ENCODE data around the gene EMX1.
"Not testable (repeated sequence)": the region's sequence is repeated elsewhere in the genome, so short reads cannot be mapped to it uniquely, and the experiment has no call there.

EMX1 gene

DNA sequence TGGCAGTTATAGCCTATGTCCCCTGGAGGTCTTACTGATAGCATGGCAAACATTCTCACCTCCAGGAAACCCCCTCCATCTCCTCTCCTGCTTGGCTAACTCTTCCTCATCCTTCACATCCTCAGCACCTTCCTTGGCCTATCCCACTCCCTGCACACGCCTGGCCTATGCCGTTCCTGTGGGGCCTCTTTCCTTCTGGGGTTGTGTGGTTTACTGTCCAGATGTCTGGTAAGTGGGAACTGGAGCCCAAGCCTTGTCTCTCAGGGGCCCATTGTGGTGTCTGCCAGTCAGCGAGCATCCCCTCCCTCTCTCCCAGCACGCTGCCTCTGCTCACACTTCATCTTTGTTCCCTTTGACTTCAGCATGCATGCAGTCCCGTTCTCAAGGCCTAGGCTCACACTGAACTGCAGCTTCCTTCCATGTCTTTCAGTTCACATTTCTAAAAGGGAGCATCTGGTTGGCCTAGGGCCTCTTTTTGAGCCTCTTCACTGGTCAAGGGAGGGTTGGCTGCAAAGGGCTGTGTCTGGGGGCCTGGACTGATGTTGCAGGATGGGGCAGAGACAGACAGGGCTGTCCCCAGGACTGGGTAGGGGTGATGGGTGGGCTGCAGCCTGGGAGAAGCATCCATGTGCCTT, 17.0 kb upstream of the EMX1 start:
- no peak for DNase-seq (ENCODE audit: low read depth in 2 of 2)

DNA sequence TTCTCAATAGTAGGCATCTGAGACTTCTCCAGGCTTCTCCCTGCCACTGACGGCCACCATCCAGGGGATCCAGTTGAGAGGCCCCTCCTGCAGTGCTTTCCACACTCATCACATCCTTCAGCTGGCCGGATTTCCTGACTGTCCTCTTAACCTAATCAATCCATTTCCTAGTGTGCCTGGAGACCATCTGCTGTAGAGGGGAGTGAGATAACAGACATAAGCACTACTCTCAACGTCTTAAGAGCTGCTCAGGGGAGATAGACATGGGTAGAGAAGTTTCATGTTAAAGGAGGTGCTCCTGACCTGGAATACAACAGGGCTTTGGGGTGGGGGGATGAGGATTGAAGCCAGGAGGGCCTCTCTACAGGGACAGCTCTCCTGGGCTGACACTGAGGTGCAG, 15.9 kb upstream of the EMX1 start:
- no peak for DNase-seq (ENCODE audit: low read depth in 2 of 2)

DNA sequence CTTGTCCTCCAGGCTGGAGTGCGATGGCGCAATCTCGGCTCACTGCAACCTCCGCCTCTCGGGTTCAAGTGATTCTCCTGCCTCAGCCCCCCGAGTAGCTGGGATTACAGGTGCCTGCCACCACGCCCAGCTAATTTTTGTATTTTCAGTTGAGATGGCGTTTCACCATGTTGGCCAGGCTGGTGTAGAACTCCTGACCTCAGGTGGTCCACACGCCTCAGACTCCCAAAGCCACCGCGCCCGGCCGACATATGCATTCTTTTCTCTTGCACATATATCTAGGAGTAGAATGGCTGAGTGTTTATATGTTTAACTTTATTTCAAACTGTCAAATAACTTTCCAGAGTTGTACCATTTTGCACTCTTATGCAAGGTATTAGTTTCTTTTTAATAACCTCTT, 9.9 kb upstream of the EMX1 start:
- not testable (repeated sequence) for DNase-seq (ENCODE audit: low read depth in 2 of 2)

DNA sequence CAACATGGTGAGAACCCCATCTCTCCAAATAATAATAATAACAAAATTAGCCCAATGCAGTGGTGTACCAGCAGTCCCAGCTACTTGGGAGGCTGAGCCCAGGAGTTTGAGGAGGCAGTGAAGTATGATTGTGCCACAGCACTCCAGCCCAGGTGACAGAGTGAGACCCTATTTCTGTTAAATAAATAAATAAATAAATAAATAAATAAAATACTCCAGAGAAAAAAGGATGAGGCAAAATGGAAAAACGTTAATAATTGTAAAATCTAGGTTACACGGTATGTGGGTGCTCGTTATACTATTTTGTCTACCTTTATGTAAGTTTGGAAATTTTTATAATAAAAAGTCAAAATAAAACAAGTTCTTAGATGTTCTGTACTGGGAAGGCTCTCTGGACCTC, 8.6 kb upstream of the EMX1 start:
- no peak for DNase-seq (ENCODE audit: low read depth in 2 of 2)

DNA sequence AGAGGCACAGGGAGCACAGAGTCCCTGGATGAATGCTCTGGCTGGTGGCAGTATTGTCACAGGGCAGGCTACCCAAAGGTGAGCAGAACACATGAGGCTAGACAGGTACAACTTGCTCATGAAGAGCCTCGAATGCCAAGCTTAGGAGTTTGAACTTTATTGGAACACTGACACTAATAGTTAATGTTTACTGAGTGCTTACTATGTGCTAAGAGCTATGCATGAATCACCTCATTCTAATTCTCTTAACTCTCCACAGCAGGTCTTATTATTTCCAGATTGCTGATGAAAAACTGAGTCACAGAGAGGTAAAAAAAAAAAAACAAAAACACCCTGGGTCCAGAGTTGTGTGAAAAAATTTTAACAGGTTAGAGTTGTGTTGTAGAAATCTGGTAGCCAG, 6.1 kb upstream of the EMX1 start:
- DNase-seq (ENCODE audit: low read depth in 2 of 2): no peak

DNA sequence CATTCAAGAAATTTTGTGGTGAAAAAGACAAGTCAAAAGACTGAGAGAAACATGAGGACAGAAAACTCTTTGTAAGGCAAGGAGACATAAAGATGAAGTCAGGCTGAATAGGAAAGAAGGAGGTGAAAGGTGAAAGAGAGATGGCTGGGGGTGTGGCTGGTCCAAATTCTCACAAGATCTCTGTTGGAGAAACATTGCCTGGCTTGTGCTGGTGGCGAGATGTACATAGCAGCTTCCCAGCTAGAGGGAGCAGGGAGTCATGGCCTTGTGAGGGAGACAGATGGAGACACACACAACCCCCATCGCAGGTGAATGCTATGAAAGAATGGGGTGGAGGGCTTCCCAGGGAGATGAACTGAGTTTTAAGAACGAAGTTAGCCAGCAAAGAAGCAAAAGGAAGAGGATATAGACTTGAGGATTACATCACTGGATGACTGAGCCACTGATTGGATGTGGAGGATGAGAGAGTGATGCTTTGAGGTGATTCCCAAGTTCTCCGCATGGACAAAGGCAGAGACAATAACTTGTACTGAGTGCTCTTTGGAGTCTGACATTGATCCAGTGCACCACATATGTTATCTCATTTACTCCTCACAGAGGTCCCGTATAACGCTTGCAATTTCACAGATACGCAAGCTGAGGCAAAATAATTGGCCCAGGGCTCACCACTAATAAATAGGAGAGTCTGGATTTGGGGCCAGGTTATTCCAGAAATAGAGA, 3.7 kb upstream of the EMX1 start:
- DNase-seq (ENCODE audit: low read depth in 2 of 2): no peak

DNA sequence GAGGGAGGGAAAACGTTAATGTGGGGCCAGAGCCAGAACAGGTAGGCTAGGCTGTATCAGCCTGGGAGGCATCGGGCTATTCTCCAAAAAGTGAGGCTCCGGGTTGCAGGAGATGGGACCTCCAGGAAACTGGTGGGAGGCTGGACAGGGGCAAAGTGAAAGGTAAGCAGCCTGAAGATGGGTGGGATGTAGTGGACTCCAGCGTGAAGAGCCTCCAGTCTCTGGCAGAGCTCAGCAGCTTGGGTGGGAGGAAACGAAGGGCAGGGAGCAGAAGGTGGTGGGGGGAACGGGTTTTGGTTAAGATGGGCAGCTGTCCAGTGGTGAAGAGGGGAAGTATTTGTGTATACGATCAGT, 3.1 kb upstream of the EMX1 start:
- DNase-seq (ENCODE audit: low read depth in 2 of 2): no peak

DNA sequence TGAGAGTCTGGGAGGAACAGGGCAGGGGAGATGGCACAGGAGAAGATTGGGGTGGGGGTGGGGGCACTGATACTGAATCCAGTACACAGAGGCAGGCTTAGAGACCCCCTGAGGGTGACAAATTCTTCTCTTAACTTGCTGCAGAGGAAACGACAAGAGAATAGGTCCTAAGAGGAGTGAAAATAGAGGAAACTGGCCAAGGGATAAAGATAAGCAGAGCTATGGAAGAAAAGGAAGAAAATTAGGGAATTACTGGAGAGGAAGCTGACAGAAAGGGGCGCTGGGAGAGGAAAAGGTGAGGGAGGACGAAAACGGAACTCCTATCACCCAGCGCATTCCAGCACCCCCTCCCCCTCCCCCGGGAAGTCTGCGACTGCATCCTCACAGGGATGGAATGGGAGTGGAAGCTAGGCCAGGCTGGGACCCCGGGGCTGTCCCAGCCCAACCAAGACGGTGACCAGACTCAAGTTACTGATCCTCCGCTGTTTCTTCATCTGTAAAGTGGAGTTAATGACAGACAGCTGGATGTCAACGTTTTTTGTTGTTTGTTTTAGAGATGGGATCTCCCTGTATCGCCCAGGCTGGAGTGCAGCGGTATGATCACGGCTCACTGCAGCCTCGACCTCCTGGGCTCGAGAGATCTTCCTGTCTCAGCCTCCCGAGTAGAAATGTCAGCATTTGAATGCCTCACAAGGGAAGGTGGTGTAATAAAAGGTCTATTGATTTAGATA, 2.6 kb upstream of the EMX1 start:
- no peak for DNase-seq (ENCODE audit: low read depth in 2 of 2)

DNA sequence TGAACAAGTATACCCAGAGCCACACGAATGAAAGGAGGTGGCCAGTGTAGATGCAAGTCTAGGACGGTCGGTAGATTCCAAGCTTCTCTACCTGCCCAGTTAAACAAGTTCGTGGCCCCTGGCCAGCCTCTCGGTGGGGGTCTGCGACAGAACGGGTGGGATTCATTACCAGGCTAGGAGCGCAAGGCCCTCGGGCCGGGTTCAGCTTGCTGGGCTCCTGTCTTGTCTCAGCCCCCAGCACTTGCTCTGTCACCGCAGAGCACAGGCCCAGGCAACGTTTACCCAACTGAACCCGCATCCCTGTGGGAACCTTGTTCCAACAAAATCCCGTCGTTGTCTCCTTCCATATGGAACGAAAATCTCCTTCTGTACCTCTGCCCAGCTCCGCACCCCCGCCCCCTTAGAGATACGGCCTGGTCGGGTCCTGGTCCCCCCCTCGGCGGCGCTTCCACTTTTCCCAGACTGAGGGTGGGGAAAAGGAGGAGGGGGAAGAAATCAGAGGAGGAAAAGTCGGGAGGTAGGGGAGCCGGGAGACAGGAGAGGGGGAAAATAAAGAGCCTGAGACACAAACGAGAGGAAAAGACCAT, 1.9 kb upstream of the EMX1 start:
- DNase-seq (ENCODE audit: low read depth in 2 of 2): no peak

DNA sequence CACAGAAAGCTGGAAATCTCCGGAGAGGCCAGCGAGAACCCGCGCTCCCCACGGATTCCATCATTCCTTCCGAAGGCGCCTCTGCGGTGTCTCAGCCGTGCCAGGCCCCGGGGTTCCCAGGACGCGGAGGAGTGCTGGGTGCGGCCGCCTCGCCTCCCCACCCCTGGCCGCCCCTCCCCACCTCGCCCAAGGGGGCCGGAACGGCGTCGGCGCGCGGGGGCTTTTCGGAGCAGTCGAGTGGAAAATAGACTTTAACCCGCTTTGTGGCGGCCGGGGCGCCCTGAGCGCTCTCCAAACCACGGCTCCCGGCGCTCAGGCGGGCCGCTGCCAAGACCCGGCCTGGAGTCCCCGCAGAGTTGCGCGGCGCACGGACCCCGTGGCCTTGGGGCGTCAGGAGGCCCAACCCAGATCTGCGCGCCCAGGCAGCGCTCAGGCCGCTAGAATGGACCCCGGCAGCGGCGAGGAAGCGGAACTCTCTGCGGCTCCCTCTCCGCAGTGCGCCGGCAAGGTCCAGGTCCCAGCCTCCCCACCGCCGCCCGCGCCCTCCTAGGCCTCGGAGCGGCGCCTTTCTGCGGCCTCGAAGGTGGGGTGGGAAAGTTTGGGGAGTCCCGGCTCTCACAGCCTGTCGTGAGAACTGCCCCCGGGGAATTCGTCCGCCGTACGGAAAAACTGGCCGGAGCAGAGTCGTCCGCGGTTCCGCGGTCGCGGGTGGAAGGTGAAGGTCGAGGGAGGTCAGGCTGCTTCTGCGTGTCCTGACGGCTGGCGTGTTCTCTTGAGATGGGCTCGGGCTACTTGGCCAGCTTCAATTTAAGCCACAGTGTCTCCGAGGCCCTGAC, 1.2 kb upstream of the EMX1 start:
- peak in 1 of 2 donors; percentile 29 for DNase-seq (ENCODE audit: low read depth in 2 of 2)

DNA sequence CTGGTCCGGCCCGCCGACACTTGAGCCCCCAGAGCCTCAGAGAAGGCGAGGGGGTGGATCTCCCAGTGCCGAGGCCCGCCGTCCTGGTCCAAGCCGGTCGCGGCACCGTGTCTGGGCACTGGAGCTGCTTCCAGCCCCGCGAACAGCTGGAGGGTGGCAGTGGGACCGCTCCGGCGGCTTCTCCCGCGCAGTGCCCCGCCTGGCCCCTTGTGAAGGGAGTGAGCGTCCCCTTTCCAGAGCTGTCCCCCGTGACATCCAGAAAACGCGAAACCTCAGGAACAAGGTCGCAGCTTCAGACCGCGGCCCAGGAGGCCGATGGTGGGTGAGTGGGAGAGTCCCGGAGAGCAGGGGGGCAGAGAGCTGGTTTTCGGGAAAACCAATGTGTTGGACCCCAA, 579 bp upstream of the EMX1 start:
- DNase-seq (ENCODE audit: low read depth in 2 of 2): no peak

DNA sequence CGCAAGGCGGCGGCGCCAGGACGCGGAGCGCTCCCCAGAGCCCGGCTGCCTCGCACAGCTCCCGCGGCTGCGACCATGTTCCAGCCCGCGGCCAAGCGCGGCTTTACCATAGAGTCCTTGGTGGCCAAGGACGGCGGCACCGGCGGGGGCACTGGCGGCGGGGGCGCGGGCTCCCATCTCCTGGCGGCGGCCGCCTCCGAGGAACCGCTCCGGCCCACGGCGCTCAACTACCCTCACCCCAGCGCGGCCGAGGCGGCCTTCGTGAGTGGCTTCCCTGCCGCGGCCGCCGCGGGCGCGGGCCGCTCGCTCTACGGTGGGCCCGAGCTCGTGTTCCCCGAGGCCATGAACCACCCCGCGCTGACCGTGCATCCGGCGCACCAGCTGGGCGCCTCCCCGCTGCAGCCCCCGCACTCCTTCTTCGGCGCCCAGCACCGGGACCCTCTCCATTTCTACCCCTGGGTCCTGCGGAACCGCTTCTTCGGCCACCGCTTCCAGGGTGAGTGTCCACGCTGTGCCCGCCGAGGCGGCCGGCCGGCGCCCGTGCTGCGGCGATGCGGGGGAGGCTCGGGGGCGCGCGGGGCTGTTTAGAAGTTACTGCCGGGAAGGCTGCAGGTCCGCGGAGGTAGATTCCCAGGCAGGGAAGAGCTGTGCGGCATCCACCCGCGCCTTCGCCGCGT, 696 bp downstream of the EMX1 start:
- DNase-seq (ENCODE audit: low read depth in 2 of 2): no peak

DNA sequence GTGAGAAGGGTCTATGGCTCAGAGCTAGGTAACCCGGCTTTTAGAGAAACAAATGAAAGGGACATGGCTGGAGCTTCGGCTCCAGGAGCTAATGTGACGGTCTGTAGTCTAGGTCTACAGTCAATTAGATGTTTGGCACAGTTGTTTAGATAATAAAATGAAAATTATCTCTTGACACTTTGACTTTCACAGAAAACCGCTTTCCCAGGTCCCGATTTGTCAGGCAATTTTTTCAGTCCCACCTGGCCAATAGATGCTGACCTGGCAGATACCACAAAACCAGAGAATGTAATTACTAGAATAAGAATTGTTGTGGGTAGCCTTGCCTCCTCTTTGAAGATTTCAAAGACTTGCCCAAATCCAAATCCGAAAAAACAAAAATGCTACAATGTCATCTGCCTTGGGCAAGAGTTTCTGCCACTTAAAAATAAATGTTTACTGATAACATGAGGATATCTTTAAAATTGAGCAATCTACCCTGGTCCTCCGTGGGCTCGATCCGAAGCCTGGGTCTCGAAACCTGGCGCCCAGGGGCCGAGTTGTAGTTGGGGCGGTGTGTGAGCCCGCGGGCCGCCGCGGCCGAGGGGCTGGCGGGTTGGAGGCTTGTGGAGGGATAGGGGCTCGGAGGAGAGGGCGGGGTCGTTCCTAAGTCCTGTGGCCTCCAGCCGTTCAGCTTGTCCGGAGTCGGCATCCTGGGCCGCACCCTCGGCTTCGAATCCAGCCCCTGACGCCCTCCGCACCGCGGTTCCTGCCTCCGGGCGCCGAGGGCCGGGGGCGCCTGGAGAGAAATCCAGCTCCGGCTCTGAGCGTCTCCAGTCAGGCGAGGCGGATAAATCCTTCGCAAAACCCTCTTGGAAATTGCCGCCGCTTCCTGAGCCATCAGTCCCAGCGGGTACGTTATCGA, 2.3 kb downstream of the EMX1 start:
- DNase-seq (ENCODE audit: low read depth in 2 of 2): no peak

DNA sequence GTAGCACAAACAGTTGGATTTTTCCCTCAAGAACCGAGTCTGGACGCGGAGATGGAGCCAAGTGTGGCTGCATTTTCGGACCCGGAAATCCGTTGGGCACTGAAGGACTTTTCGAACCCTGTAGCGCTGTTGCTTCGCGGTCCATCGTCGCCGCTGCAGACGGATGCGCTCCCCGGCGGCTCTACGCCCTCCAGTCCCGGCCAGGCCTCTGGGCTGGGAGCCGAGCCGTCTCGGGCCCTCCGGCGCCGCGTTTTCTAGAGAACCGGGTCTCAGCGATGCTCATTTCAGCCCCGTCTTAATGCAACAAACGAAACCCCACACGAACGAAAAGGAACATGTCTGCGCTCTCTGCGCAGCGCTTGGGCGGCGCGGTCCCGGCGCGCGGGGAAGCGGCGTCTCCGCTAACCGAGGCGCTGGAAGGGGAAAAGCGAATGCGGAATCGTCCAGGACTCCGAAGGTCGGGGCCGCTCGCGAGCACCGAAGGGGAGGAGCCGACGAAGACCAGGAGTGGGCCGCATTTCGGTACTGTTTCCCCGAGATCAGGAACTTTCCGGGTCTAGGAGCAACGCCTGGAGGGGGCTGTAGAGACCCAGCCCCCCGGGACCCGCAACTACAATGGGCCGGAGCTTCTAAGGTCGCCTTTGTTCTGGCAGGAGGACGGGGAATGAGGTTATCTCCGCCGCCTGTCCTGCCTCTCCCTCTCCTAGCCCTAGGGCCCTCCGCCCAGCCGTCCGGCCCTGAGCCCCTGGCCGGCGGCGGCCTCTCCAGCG, 3.2 kb downstream of the EMX1 start:
- DNase-seq (ENCODE audit: low read depth in 2 of 2): no peak

DNA sequence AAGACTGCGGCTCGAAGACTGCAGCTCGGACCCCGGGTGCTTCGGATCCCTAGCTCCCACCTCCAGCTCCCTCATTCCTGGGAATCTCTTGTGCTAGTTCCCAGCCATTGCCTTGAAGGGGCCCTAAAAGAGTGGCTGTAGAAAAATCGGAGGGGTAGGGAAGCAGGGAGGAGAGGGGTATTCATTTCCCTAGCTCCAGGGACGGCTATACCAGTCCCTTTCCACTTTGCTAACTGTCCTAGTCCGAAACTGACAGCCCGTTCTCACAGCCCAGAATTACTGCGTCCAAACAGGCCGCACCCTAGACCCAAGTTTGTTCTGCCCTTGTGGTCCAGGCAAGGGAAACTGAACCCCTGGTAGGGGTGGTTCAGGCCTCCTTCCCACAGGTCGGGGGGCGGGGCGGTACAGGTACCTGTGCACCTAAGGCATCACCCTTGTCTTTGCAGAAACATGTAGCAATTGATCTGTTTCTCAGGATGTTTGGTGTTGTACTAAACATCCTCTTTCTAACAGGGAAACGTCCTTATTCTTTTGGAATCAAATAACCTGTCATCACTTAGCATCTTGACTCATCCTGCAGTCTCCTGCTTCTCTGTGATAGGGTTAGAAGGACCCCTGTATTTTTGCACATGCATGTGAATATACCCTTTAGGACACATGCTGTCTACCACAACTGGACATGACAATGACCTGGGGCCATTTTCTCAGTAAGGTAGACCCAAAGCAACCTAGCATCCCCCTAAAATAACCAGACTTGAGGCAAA, 4.0 kb downstream of the EMX1 start:
- no peak for DNase-seq (ENCODE audit: low read depth in 2 of 2)

DNA sequence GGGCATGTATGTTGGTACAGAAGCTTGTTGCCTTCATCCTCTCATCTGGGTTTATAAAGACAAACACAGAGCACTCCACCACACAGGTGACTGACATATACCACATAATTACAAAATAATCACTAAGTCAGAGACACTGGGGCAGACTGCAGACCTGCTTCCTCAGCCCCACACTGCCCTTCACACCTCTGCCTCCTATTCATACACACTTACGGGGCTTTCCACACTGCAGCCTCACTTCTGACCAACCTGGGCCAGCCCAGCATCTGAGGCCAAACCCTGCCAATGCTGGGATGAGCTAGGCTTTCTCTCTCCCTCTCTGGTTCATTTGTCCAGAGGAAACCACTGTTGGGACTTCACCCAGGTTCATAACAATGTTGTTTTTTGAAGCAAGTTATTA, 4.5 kb downstream of the EMX1 start:
- no peak for DNase-seq (ENCODE audit: low read depth in 2 of 2)

DNA sequence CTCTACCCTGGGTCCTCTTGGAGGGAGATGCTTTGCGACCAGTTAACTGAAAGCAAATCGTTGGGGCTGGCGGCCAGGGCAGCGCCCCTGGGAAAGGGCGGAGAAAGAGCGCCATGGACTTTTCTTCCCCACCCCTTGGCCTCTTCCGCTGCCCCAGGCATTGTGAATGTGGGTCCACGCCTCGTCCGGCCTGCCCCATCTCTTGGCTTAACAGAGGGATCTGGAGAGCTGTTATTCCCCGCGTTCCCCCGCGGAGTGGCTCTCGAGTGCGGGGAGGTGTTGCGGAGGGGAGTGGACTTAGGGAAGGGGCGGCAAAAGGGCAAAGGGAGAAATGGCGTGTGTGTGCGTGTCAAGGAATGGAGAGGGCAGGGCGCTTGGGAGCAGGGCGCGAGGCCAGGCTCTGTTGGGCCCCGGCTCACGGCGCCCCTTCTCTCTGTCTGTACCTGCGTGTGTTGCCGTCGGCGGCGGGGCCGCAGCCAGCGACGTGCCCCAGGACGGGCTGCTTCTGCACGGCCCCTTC, 6.6 kb downstream of the EMX1 start:
- DNase-seq (ENCODE audit: low read depth in 2 of 2): no peak

Data from stimulated activated CD8-positive, alpha-beta memory T cell treated with anti-CD3 and anti-CD28 coated beads, Interleukin-7, amount 100 ng/mL, for 4 hours (primary cell).